ENCODE data around the gene LMO1. TPM values are rescaled to one million over a fixed set of nuclear protein-coding genes. Genes with fewer than 3 reads are reported as not detected.
A peak's percentile ranks its signal among the peaks of the same experiment; 100 is the strongest.

LMO1 gene
- total and polyA plus RNA-seq, 9 of the 15 experiments (the other 6 are each of a cell fraction or from before 2014, with no cell fraction given): not detected

- FAIRE-seq (no peak), ATAC-seq (peak; percentile 76), DNase-seq (ENCODE audit: extremely low read depth in 1 of 4, low spot score in 3 of 4) (no peak)
- Histone ChIP-seq H3K4me2 (ENCODE audit: insufficient read depth, low read length) (no peak overlapping the region), H4K20me1 (replicated peaks; ENCODE audit: control insufficient read depth, insufficient read depth, low read length) (0 out of 2 replicates have a peak, but pooled peaks cover 10% of the 10 kb centered on the region), H3K36me3 (ENCODE audit: control insufficient read depth, insufficient read depth, low read length) (no peaks in the 10 kb centered on the region), H3K4me1 (replicated peaks in 1 of 2; ENCODE audit: control insufficient read depth in 2 of 2, insufficient read depth in 2 of 2, low read length in 2 of 2) (no peaks in the 10 kb centered on the region; a peak in 2 of 5 replicates), H3K27me3 (ENCODE audit: control insufficient read depth in 2 of 2, insufficient read depth in 2 of 2, low read length in 2 of 2) (peaks cover 10 to 60% of the 10 kb centered on the region in 2 experiments; a peak in 4 of 5 replicates), H3K9me3 (replicated peaks; ENCODE audit: control insufficient read depth, insufficient read depth, low read depth, low read length) (no peaks in the 10 kb centered on the region), H3K9me1 (ENCODE audit: control insufficient read depth, insufficient read depth, low read length) (no peaks in the 10 kb centered on the region), H3K4me3 (no peak overlapping the region), H3K79me2 (ENCODE audit: control insufficient read depth, insufficient read depth, low read length) (no peaks in the 10 kb centered on the region), H3K27ac (ENCODE audit: extremely low read depth, low read depth, low read length) (no peak overlapping the region), H2AFZ (ENCODE audit: low read depth, low read length) (no peak overlapping the region), H3K9ac (ENCODE audit: insufficient read depth in 1 of 2, low read depth in 2 of 2, low read length in 2 of 2) (no peak overlapping the region)
- ChIA-PET POLR2A (no interaction called here), CTCF (ENCODE audit: low intra/inter-chr PET ratio) (no interaction called here)
- intact Hi-C loops (cut with micrococcal nuclease): no loop called here
- 2% methylated on average over 11 of the region's 11 CpGs for WGBS (ENCODE audit: insufficient coverage, low coverage, missing lambda C conversion rate)
- no TSS peak for BruUV-seq (replicated peaks)
- in situ Hi-C loops (cut with MboI): no loop called here
- no peak for TF ChIP-seq ETV6 (IDR thresholded peaks at IDR 0.05; ENCODE audit: borderline replicate concordance in 1 of 2, low read depth in 2 of 2, low read length in 1 of 2)
- TF ChIP-seq ETV6 (CRISPR knock-in tag; IDR thresholded peaks at IDR 0.05; ENCODE audit: borderline replicate concordance): no peak
- TF ChIP-seq, protein P1, sequence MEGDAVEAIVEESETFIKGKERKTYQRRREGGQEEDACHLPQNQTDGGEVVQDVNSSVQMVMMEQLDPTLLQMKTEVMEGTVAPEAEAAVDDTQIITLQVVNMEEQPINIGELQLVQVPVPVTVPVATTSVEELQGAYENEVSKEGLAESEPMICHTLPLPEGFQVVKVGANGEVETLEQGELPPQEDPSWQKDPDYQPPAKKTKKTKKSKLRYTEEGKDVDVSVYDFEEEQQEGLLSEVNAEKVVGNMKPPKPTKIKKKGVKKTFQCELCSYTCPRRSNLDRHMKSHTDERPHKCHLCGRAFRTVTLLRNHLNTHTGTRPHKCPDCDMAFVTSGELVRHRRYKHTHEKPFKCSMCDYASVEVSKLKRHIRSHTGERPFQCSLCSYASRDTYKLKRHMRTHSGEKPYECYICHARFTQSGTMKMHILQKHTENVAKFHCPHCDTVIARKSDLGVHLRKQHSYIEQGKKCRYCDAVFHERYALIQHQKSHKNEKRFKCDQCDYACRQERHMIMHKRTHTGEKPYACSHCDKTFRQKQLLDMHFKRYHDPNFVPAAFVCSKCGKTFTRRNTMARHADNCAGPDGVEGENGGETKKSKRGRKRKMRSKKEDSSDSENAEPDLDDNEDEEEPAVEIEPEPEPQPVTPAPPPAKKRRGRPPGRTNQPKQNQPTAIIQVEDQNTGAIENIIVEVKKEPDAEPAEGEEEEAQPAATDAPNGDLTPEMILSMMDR (IDR thresholded peaks at IDR 0.05 in 2 of 3, conservative IDR thresholded peaks at IDR 0.05 in 1 of 3; ENCODE audit: insufficient read depth in 2 of 3, low read depth in 1 of 3, low read length in 3 of 3): peak in 2 of 3 experiments; percentile 8 to 32; a peak in 2 of 6 replicates
Observed at GRCh38 chr11:8218840-8219239, 44.8 kb downstream of the LMO1 start.

DNA sequence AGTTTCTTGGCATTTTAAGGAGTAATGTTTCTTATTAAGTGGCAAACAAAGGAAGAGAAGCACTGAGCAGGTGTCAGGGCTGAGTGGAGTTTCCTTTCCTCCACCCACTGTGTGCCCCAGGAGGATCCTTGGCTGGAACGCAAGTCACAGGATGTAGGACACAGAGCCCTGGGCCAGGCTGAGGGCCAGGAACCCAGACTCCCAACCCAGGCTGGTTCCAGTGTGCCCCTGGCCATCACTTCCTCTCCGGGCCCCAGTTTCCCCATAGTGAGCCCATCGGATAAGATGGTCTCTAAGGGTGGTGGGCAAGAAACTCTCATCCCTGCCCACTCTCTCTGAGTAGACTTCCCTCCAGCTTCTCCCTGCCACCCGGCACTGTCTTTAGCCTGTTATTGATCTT is 45.3 kb downstream of the LMO1 start:
- POLR2A ChIA-PET: no interaction called here
- ATAC-seq (no peak), DNase-seq (ENCODE audit: extremely low read depth in 1 of 4, low spot score in 3 of 4) (no peak), FAIRE-seq (no peak)
- Histone ChIP-seq H2AFZ (ENCODE audit: low read depth, low read length) (no peak overlapping the region), H3K4me1 (replicated peaks in 1 of 2; ENCODE audit: control insufficient read depth in 2 of 2, insufficient read depth in 2 of 2, low read length in 2 of 2) (no peaks in the 10 kb centered on the region; a peak in 2 of 5 replicates), H3K9ac (ENCODE audit: insufficient read depth in 1 of 2, low read depth in 2 of 2, low read length in 2 of 2) (no peak overlapping the region), H3K9me1 (ENCODE audit: control insufficient read depth, insufficient read depth, low read length) (no peaks in the 10 kb centered on the region), H3K9me3 (replicated peaks; ENCODE audit: control insufficient read depth, insufficient read depth, low read depth, low read length) (no peaks in the 10 kb centered on the region), H3K4me3 (no peak overlapping the region), H3K27me3 (ENCODE audit: control insufficient read depth in 2 of 2, insufficient read depth in 2 of 2, low read length in 2 of 2) (peaks cover 10 to 60% of the 10 kb centered on the region in 2 experiments; a peak in 4 of 5 replicates), H3K36me3 (ENCODE audit: control insufficient read depth, insufficient read depth, low read length) (no peaks in the 10 kb centered on the region), H3K4me2 (ENCODE audit: insufficient read depth, low read length) (no peak overlapping the region), H3K27ac (ENCODE audit: extremely low read depth, low read depth, low read length) (no peak overlapping the region), H3K79me2 (ENCODE audit: control insufficient read depth, insufficient read depth, low read length) (no peaks in the 10 kb centered on the region), H4K20me1 (replicated peaks; ENCODE audit: control insufficient read depth, insufficient read depth, low read length) (0 out of 2 replicates have a peak, but pooled peaks cover 10% of the 10 kb centered on the region)
- intact Hi-C loops (cut with micrococcal nuclease): no loop called here
- CTCF ChIA-PET (ENCODE audit: low intra/inter-chr PET ratio): no interaction called here
- no TSS peak for BruUV-seq (replicated peaks)
- TF ChIP-seq RFX7 (CRISPR knock-in tag; IDR thresholded peaks at IDR 0.05) (no peak), PRMT5 (CRISPR knock-in tag; IDR thresholded peaks at IDR 0.05) (no peak), ZNF668 (CRISPR knock-in tag; IDR thresholded peaks at IDR 0.05) (no peak), NR4A1 (CRISPR knock-in tag; IDR thresholded peaks at IDR 0.05) (no peak), NR4A1 (tag; IDR thresholded peaks at IDR 0.05) (no peak), ZNF277 (CRISPR knock-in tag; IDR thresholded peaks at IDR 0.05; ENCODE audit: borderline replicate concordance) (no peak)
- TF ChIP-seq, protein P2, sequence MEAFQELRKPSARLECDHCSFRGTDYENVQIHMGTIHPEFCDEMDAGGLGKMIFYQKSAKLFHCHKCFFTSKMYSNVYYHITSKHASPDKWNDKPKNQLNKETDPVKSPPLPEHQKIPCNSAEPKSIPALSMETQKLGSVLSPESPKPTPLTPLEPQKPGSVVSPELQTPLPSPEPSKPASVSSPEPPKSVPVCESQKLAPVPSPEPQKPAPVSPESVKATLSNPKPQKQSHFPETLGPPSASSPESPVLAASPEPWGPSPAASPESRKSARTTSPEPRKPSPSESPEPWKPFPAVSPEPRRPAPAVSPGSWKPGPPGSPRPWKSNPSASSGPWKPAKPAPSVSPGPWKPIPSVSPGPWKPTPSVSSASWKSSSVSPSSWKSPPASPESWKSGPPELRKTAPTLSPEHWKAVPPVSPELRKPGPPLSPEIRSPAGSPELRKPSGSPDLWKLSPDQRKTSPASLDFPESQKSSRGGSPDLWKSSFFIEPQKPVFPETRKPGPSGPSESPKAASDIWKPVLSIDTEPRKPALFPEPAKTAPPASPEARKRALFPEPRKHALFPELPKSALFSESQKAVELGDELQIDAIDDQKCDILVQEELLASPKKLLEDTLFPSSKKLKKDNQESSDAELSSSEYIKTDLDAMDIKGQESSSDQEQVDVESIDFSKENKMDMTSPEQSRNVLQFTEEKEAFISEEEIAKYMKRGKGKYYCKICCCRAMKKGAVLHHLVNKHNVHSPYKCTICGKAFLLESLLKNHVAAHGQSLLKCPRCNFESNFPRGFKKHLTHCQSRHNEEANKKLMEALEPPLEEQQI (IDR thresholded peaks at IDR 0.05): no peak
- 0% methylated on average over 4 of the region's 4 CpGs for WGBS (ENCODE audit: insufficient coverage, low coverage, missing lambda C conversion rate)
- in situ Hi-C loops (cut with MboI): no loop called here
